AG09309 (cell line): ENCODE measurements around the gene LAPTM4A.

ENCODE experiments used
- DNase-seq: peaks from one replicate; pipeline ENCODE4 v3.0.0-alpha.2; 2010; ENCODE audit warnings: low read depth
- H3K4me3 ChIP-seq: 2 replicates; pipeline ENCODE4 v1.5.1; 2011; ENCODE audit warnings: mild to moderate bottlenecking, low read depth, low read length, moderate library complexity; ENCODE audit not compliant: control insufficient read depth
- TF ChIP-seq, protein P1 (sequence below): IDR thresholded peaks from 2 replicates; pipeline ENCODE4 v1.5.1; 2011; ENCODE audit warnings: mild to moderate bottlenecking, low read depth, low read length, inconsistent platforms; ENCODE audit not compliant: insufficient read depth, control insufficient read depth; ENCODE audit errors: missing control alignments

Gene LAPTM4A

DNA sequence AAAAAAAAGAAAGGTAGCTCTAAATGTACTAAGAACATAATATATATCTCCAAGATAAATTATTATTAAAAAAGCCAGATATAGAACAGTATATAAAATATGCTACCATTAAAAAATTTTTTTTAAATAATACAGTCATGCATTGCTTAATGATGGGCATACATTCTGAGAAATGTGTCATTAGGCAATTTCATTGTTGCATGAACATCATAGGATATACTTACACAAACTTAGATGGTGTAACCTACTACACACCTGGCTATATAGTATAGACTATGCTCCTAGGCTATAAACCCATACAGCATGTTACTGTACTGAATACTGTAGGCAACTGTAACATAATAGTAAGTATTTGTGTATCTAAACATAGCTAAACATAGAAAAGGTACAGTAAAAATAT lies 18.3 kb upstream of the LAPTM4A start:
- DNase-seq, result no peak
- no peak overlapping the region for H3K4me3 ChIP-seq
- TF ChIP-seq, protein P1, sequence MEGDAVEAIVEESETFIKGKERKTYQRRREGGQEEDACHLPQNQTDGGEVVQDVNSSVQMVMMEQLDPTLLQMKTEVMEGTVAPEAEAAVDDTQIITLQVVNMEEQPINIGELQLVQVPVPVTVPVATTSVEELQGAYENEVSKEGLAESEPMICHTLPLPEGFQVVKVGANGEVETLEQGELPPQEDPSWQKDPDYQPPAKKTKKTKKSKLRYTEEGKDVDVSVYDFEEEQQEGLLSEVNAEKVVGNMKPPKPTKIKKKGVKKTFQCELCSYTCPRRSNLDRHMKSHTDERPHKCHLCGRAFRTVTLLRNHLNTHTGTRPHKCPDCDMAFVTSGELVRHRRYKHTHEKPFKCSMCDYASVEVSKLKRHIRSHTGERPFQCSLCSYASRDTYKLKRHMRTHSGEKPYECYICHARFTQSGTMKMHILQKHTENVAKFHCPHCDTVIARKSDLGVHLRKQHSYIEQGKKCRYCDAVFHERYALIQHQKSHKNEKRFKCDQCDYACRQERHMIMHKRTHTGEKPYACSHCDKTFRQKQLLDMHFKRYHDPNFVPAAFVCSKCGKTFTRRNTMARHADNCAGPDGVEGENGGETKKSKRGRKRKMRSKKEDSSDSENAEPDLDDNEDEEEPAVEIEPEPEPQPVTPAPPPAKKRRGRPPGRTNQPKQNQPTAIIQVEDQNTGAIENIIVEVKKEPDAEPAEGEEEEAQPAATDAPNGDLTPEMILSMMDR, result no peak

DNA sequence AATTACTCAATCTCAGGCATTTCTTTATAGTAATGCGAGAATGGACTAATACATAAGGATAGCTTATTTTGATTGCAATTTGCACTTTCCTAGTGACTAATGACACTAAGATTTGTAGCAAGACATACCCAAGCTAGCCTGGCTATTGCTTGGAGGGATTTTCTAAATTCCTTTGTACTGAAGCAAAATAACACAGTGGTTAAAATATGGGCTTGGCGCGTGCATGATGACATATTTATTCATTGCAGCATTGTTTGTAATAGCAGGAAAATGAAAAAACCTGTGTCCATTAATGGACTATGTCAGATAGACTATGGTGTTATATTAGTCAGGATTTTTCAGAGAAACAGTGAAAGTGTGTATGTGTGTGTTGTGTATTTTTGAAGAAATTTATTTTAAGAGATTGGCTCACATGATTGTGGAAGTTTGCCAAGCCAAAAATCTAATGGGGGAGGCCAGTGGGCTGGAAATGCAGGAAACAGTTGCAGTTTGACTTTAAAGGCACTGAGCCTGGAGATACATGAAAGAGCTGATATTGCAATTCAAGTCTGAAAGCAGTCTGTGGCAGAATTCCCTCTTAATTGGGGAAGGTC lies 16.7 kb upstream of the LAPTM4A start:
- peak; percentile 94 for DNase-seq

GRCh38 chr2:20065885-20066602 lies 14.6 kb upstream of the LAPTM4A start:
- no peak for DNase-seq
- TF ChIP-seq, protein P1, result no peak
- no peak overlapping the region for H3K4me3 ChIP-seq

More for the DNA sequence above, 16.7 kb upstream of the LAPTM4A start:
- TF ChIP-seq, protein P1, result no peak
- H3K4me3 ChIP-seq, result no peak overlapping the region

GRCh38 chr2:20064841-20065240 lies 13.4 kb upstream of the LAPTM4A start:
- H3K4me3 ChIP-seq, result no peak overlapping the region
- TF ChIP-seq, protein P1, result no peak
- DNase-seq, result no peak

DNA sequence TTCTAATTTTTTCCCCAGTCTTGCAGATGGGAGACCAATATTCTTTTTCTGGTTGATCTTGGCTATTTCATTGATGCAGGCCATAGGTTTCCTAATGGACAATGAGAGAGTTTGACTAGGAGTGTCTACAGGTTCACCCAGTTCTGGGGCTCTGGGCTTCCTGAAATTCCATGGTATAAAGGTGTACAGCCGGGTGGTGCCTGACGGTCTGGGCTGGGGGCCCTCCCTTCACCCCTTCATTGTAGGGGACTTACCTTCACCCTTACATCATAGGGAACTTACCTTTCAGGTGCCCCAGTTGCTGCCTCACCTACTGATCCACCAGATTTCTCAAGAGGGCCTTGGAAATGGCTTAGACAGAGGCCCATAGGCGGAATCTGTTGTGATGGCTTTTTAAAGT lies 13.0 kb upstream of the LAPTM4A start:
- no peak for DNase-seq
- H3K4me3 ChIP-seq, result no peak overlapping the region
- TF ChIP-seq, protein P1, result no peak

DNA sequence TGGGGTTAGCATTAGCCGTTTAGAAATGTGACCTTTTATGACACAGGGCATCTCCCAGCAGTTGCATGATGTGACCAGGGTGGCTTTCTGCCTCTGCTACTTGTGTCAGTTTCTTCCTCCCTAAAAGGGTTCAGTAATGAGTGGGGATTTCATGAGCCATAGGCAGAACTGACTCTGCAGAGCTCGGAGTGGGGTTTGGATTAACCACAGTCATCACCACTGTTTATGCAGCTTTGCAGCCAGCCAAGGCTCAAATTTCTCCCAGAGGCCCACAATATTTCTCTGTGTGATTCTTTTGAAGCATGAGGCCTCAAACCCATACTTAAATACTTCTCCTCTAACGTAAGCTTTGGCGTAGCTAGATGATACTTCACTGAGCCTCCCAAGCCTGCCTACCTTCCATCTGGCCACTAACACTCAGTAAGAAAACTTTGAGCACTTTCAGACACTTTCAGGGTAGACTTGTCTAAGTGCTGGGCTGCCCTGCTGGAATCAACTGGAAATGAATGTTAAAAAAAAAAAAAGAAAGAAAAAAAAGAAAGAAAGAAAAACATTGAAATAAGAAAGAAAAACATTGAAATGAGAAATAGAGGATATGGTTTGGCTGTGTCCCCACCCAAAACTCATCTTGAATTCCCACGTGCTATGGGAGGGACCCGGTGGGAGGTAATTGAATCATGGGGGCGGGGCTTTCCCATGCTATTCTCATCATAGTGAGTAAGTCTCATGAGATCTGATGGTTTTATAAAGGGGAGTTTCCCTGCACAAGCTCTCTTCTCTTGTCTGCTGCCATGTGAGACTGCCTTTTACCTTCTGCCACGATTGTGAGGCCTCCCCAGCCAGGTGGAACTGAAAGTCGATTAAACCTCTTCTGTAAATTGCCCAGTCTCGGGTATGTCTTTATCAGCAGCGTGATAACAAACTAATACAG lies 11.5 kb upstream of the LAPTM4A start:
- DNase-seq, result peak; percentile 80
- TF ChIP-seq, protein P1, result peak; percentile 6
- no peak overlapping the region for H3K4me3 ChIP-seq
